Measurements from ENCODE around the gene GGACT.

The GGACT gene

GRCh38 chr13:100510208-100510957, 78.2 kb downstream of the GGACT start:
- H3K9me3 ChIP-seq (ENCODE audit: severe bottlenecking) = no peaks in the 10 kb centered on the region
- no peak overlapping the region for H3K27ac ChIP-seq (ENCODE audit: poor library complexity, severe bottlenecking)
- DNase-seq (ENCODE audit: low spot score) (no peak), ATAC-seq (ENCODE audit: low read depth) (no peak)
- H3K36me3 ChIP-seq (ENCODE audit: low read depth) = no peaks in the 10 kb centered on the region
- TF ChIP-seq, protein P1, sequence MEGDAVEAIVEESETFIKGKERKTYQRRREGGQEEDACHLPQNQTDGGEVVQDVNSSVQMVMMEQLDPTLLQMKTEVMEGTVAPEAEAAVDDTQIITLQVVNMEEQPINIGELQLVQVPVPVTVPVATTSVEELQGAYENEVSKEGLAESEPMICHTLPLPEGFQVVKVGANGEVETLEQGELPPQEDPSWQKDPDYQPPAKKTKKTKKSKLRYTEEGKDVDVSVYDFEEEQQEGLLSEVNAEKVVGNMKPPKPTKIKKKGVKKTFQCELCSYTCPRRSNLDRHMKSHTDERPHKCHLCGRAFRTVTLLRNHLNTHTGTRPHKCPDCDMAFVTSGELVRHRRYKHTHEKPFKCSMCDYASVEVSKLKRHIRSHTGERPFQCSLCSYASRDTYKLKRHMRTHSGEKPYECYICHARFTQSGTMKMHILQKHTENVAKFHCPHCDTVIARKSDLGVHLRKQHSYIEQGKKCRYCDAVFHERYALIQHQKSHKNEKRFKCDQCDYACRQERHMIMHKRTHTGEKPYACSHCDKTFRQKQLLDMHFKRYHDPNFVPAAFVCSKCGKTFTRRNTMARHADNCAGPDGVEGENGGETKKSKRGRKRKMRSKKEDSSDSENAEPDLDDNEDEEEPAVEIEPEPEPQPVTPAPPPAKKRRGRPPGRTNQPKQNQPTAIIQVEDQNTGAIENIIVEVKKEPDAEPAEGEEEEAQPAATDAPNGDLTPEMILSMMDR (IDR thresholded peaks at IDR 0.05; ENCODE audit: poor library complexity, severe bottlenecking) = no peak
- H3K4me3 ChIP-seq (ENCODE audit: severe bottlenecking) = no peak overlapping the region
- H3K27me3 ChIP-seq (ENCODE audit: insufficient read depth, poor library complexity, severe bottlenecking) = no peaks in the 10 kb centered on the region
- no peaks in the 10 kb centered on the region for H3K4me1 ChIP-seq (ENCODE audit: insufficient read depth, poor library complexity, severe bottlenecking)

- no peak for ATAC-seq (ENCODE audit: low read depth)
Observed at GRCh38 chr13:100508996-100509395, 79.6 kb downstream of the GGACT start.

DNA sequence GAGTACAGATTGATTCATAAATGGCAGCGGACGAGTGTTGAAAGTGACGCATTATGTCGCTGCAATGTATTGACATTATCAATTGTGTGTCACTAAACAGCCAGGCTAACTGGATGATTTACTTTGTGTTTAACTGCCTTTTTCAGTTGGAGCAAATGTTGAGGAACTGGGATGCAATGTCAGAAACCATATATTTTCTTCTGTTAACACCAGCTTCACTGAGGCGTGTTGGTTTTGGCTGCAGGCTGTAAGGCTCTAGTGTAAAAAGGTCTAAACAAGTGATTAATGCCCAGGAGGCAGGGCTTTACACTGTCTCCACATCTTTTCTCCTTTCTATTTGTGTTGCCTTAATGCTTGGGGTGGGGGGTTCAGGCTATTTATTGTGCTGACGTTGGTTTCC, 80.1 kb downstream of the GGACT start:
- TF ChIP-seq, protein P1 (IDR thresholded peaks at IDR 0.05; ENCODE audit: poor library complexity, severe bottlenecking) = no peak
- no peaks in the 10 kb centered on the region for H3K27me3 ChIP-seq (ENCODE audit: insufficient read depth, poor library complexity, severe bottlenecking)
- no peaks in the 10 kb centered on the region for H3K9me3 ChIP-seq (ENCODE audit: severe bottlenecking)
- H3K4me3 ChIP-seq (ENCODE audit: severe bottlenecking) = no peak overlapping the region
- no peak overlapping the region for H3K27ac ChIP-seq (ENCODE audit: poor library complexity, severe bottlenecking)
- H3K4me1 ChIP-seq (ENCODE audit: insufficient read depth, poor library complexity, severe bottlenecking) = no peaks in the 10 kb centered on the region
- ATAC-seq (ENCODE audit: low read depth) (no peak), DNase-seq (ENCODE audit: low spot score) (no peak)
- H3K36me3 ChIP-seq (ENCODE audit: low read depth) = no peaks in the 10 kb centered on the region

More at GRCh38 chr13:100508996-100509395, 79.6 kb downstream of the GGACT start:
- Histone ChIP-seq H3K9me3 (ENCODE audit: severe bottlenecking) (no peaks in the 10 kb centered on the region), H3K27ac (ENCODE audit: poor library complexity, severe bottlenecking) (no peak overlapping the region), H3K36me3 (ENCODE audit: low read depth) (no peaks in the 10 kb centered on the region), H3K4me1 (ENCODE audit: insufficient read depth, poor library complexity, severe bottlenecking) (no peaks in the 10 kb centered on the region), H3K27me3 (ENCODE audit: insufficient read depth, poor library complexity, severe bottlenecking) (no peaks in the 10 kb centered on the region), H3K4me3 (ENCODE audit: severe bottlenecking) (no peak overlapping the region)
- no peak for DNase-seq (ENCODE audit: low spot score)
- TF ChIP-seq, protein P1 (IDR thresholded peaks at IDR 0.05; ENCODE audit: poor library complexity, severe bottlenecking) = no peak

- no peaks in the 10 kb centered on the region for H3K9me3 ChIP-seq (ENCODE audit: severe bottlenecking)
- H3K4me1 ChIP-seq (ENCODE audit: insufficient read depth, poor library complexity, severe bottlenecking) = no peaks in the 10 kb centered on the region
- no peak for DNase-seq (ENCODE audit: low spot score)
- no peak for ATAC-seq (ENCODE audit: low read depth)
- H3K4me3 ChIP-seq (ENCODE audit: severe bottlenecking) = no peak overlapping the region
- no peak overlapping the region for H3K27ac ChIP-seq (ENCODE audit: poor library complexity, severe bottlenecking)
- TF ChIP-seq, protein P1 (IDR thresholded peaks at IDR 0.05; ENCODE audit: poor library complexity, severe bottlenecking) = no peak
- no peaks in the 10 kb centered on the region for H3K27me3 ChIP-seq (ENCODE audit: insufficient read depth, poor library complexity, severe bottlenecking)
- no peaks in the 10 kb centered on the region for H3K36me3 ChIP-seq (ENCODE audit: low read depth)
Observed at GRCh38 chr13:100506600-100507422, 81.8 kb downstream of the GGACT start.
